Neural cell (in vitro differentiated cells): ENCODE measurements around the gene CLEC4C.

ENCODE experiments used
- CTCF ChIP-seq: fragments of 450-650 bp; IDR thresholded peaks from 2 replicates; pipeline ENCODE4 v1.5.1; 2014; ENCODE audit warnings: antibody characterized with exemption, mild to moderate bottlenecking, moderate library complexity; ENCODE audit not compliant: poor library complexity, severe bottlenecking
- EP300 ChIP-seq: fragments of 450-650 bp; conservative IDR thresholded peaks from 2 replicates; pipeline ENCODE4 v1.6.1; 2014; ENCODE audit warnings: antibody characterized with exemption, mild to moderate bottlenecking, moderate library complexity; ENCODE audit not compliant: poor library complexity, severe bottlenecking
- EZH2 ChIP-seq: fragments of 200-600, 300-800 bp; shearing (Covaris generic), sonication (generic); IDR thresholded peaks from 2 replicates; pipeline ENCODE4 v1.6.1; 2014; ENCODE audit warnings: antibody characterized with exemption, low read length, borderline replicate concordance, mild to moderate bottlenecking; ENCODE audit not compliant: insufficient read depth, poor library complexity, severe bottlenecking
- MXI1 ChIP-seq: fragments of 450-650 bp; conservative IDR thresholded peaks from 2 replicates; pipeline ENCODE4 v1.6.1; 2014; ENCODE audit warnings: antibody characterized with exemption, mild to moderate bottlenecking; ENCODE audit not compliant: poor library complexity, severe bottlenecking
- POLR2AphosphoS5 ChIP-seq: IDR thresholded peaks from 2 replicates; pipeline ENCODE4 v1.6.1; 2012
- SMC3 ChIP-seq: fragments of 450-650 bp; conservative IDR thresholded peaks from 2 replicates; pipeline ENCODE4 v1.6.1; 2014; ENCODE audit warnings: antibody characterized with exemption, mild to moderate bottlenecking, moderate library complexity; ENCODE audit not compliant: poor library complexity

- TF ChIP-seq EZH2 (no peak), CTCF (no peak), SMC3 (no peak), POLR2AphosphoS5 (no peak), MXI1 (no peak), EP300 (no peak)
These were observed 36.0 kb downstream of the CLEC4C start, which contains the start of gene DPPA3 for GRCh38 chr12:7711133-7711532.
